GM21515 (cell line): ENCODE data around the gene ENKD1.

Source experiments
- ATAC-seq: cut with Tn5 transposase; IDR thresholded peaks from one replicate; pipeline ENCODE4 v1.9.1; 2021; ENCODE audit not compliant: unreplicated experiment

Gene ENKD1

DNA sequence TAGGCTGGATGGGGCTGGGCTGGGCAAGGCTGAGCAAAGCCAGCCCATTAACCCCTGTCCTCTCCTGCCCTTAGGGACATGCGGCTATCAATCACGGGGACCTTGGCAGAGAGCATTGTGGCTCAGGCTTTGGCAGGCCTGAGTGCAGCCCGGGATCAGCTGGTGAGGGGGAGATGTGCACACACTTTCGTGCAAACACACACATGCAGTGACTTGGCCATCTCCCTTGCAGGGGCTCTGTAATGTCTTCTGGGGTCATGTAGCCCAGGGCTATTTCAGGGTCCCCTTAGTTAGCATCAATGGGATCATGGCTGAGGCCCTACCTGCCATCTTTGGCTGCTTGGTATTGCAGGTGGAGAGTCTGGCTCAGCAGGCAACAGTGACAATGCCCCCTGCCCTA lies 14.7 kb downstream of the ENKD1 start:
- ATAC-seq: no peak

DNA sequence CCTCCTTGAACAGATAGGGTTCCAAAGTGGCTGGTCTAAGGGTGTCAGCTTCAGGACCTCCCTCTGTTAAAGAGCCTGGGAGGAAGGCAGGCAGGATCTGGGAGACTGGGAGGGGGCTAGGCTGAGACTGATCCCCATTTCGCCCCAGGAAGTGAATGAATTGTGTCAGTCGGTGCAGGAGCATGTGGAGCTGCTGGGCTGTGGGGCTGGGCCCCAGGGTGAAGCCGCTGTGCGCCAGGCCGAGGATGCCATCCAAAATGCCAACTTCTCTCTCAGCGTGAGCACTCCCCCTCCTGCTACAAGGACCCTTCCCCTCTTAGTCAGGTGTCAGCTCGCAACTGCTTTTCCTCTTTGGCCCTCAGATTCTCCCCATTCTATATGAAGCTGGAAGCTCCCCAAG lies 15.5 kb downstream of the ENKD1 start:
- ATAC-seq: no peak

GRCh38 chr16:67650023-67650422 lies 16.5 kb downstream of the ENKD1 start:
- no peak for ATAC-seq

DNA sequence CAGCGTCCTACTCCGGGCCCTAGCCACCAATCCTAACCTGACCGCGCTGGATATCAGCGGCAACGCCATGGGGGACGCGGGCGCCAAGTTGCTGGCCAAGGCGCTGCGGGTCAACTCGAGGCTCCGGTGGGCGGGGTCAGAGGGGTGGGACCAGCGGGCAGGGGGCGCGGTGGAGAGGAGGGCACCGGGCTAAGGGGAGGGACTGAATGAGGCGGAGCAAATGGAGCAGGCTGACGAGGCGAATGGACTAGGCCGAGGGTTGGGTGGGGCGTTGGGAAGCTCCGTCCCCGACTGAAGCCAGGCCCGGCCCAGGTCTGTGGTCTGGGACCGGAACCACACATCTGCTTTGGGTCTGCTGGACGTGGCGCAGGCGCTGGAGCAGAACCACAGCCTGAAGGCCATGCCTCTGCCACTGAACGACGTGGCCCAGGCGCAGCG lies 17.0 kb downstream of the ENKD1 start:
- ATAC-seq: no peak

DNA sequence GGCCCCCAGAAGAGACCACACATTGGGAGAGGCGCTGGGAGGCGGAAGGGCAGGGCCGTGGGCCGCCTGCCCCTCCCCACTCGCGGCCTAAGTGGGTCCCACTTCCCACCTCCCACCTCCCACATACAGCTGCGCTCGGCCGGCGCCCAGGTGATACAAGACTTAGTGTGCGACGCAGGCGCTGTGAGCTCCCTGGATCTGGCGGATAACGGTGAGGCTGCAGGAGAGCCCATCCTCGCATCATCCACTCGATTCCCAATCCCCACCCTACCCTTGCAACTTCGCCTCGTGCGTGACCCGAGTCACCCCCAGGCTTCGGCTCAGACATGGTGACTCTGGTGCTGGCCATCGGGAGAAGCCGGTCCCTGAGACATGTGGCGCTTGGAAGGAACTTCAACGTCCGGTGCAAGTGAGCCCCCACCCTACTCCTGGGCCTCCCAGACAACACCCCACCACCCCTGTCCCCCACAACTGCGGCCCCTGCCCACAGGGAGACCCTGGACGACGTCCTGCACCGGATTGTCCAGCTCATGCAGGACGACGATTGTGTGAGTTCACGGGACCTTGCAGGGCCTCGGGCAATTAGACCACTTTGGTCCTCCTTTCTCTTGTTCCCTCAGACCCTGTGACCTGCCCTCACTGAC lies 17.7 kb downstream of the ENKD1 start:
- ATAC-seq: no peak

- no peak for ATAC-seq
These were observed 18.3 kb downstream of the ENKD1 start for GRCh38 chr16:67648088-67648763.

- no peak for ATAC-seq
These were observed 18.9 kb downstream of the ENKD1 start for GRCh38 chr16:67647681-67648080.

- ATAC-seq: no peak
These were observed 19.4 kb downstream of the ENKD1 start for GRCh38 chr16:67647111-67647651.

- no peak for ATAC-seq
These were observed 21.0 kb downstream of the ENKD1 start for GRCh38 chr16:67645397-67646121.

DNA sequence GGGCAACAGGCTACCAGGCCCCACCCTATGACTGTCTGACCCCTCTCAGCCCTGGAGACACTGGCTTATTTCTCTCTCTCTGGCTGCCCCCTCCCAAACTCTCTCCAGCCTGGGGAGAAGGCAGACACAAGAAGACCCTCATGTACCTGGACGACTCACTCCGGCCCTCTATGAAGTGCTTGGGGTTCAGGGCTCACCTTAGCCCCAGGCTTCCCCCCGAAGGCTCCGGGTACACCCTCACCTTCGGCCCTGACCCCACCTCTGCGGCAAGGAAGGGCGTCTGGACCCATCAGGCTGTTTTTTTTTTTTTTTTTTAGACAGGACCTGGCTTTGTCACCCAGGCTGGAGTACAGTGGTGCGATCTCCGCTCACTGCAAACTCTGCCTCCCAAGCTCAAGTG lies 22.5 kb downstream of the ENKD1 start:
- ATAC-seq: no peak

DNA sequence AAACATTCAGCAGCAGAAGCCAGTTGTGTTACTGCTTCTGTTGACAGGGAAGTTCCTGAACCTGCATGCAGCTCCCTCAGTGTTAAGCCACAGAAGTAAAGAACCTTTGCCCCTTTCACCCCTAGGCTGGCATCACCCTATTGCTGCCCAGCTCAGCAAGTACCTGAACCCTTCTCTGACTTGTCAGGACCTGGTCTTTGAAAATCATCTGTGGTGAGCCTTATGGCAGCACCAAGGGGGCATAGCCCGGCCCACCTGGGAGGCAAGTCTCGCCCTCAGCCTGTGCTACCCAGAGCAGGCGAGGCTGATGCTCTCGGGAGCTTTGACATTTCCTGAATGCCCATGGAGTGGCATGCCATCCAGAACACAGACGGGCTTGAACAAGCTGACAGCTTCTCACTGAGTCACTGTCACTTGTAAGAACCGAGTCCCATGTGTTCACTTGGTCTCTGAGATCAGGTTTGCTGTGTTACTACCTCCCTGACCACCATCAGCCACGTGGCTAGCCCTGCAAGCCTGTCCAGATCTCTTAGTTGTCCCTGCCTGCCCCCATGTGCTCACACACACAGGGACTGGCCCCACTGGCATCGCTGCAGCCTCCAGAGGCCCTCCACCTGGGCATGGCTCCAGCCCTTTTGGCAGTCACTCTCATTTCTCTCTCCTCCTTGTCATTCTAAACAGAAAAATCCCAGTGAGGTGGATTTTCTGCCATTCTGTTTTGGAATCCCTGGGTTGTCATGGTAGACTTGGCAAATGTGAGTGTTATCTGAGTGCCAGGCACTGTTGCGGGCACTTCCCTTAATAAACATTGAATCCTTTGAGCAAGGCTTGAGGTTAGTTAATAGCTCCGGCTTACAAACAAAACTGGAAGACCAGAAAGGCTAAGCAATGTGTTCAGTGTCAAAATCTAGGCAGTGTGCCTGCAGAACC lies 24.5 kb downstream of the ENKD1 start:
- ATAC-seq: no peak

DNA sequence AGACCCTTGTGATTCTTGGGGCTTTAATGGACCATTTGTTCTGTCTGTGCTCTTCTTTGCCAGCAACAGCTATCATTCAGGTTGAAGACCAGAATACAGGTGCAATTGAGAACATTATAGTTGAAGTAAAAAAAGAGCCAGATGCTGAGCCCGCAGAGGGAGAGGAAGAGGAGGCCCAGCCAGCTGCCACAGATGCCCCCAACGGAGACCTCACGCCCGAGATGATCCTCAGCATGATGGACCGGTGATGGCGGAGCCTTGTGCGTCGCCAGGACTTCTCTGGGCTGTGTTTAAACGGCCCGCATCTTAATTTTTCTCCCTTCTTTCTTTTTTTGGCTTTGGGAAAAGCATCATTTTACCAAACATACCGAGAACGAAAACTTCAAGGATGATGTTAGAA lies 28.9 kb downstream of the ENKD1 start:
- ATAC-seq: no peak

- ATAC-seq: no peak
These were observed 29.8 kb downstream of the ENKD1 start for GRCh38 chr16:67636713-67637112.

GRCh38 chr16:67632415-67633172 lies 34.0 kb downstream of the ENKD1 start:
- ATAC-seq: no peak

GRCh38 chr16:67628216-67628615 lies 38.3 kb downstream of the ENKD1 start:
- ATAC-seq: no peak

GRCh38 chr16:67613808-67614207 lies 52.7 kb downstream of the ENKD1 start:
- no peak for ATAC-seq
